Activated T-helper 2 cell treated with anti-CD3 and anti-CD28 coated beads, Interferon-gamma antibody, Interleukin-2, Interleukin-4, amounts not matched to agents 10 μg/mL and 5 μg/mL and 100 μg/mL, durations not matched to agents 14 hours and 24 hours and 36 hours (primary cell): Measurements from ENCODE around the gene GRAMD1A. TPM values are rescaled to one million over a fixed set of nuclear protein-coding genes. Genes with fewer than 3 reads are reported as not detected.
"Not testable (repeated sequence)": the region's sequence is repeated elsewhere in the genome, so short reads cannot be mapped to it uniquely, and the experiment has no call there.

Source experiments
- DNase-seq: peaks from one replicate; pipeline ENCODE4 v3.0.0; 2021; ENCODE audit warnings: low spot score
- H3K27ac Mint-ChIP-seq: one replicate; pipeline ENCODE4 v1.8.0; 2021; ENCODE audit warnings: mixed read lengths
- H3K27me3 Mint-ChIP-seq: one replicate; pipeline ENCODE4 v1.8.0; 2021; ENCODE audit warnings: low read depth, mixed read lengths
- H3K36me3 Mint-ChIP-seq: one replicate; pipeline ENCODE4 v1.8.0; 2021; ENCODE audit warnings: low read depth, mixed read lengths
- H3K4me1 Mint-ChIP-seq: one replicate; pipeline ENCODE4 v1.8.0; 2021; ENCODE audit warnings: low read depth, mixed read lengths
- H3K4me3 Mint-ChIP-seq: one replicate; pipeline ENCODE4 v1.8.0; 2021; ENCODE audit warnings: low read depth, mild to moderate bottlenecking, moderate library complexity, mixed read lengths
- H3K9me3 Mint-ChIP-seq: one replicate; pipeline ENCODE4 v1.8.0; 2021; ENCODE audit warnings: mixed read lengths
- intact Hi-C: fragments of 100-400 bp; cut with micrococcal nuclease; formaldehyde crosslinking; loops from one replicate; pipeline ENCODE4 v1.15.1; 2023
- total RNA-seq: library from RNA; stranded (reverse); gene quantifications from 2 replicates; pipeline ENCODE4 v1.2.3, GENCODE V29; 2022

Gene GRAMD1A
- total RNA-seq, 1 donor from 2014 or later, result 260 TPM

- no peaks in the 10 kb centered on the region for H3K9me3 Mint-ChIP-seq
- H3K27me3 Mint-ChIP-seq, result no peaks in the 10 kb centered on the region
- peaks cover 74% of the 10 kb centered on the region for H3K36me3 Mint-ChIP-seq
- no peak for DNase-seq
- no peak overlapping the region for H3K27ac Mint-ChIP-seq
- no peak overlapping the region for H3K4me3 Mint-ChIP-seq
- H3K4me1 Mint-ChIP-seq, result peaks cover 4% of the 10 kb centered on the region
- intact Hi-C loops, result no loop called here
These were observed 19.0 kb downstream of the GRAMD1A start for GRCh38 chr19:35019144-35019543.

- Mint-ChIP-seq H3K27ac (peak overlapping the region; percentile 3), H3K4me3 (no peak overlapping the region), H3K36me3 (peaks cover 74% of the 10 kb centered on the region), H3K27me3 (no peaks in the 10 kb centered on the region), H3K9me3 (no peaks in the 10 kb centered on the region), H3K4me1 (no peaks in the 10 kb centered on the region)
- no peak for DNase-seq
- intact Hi-C loops, result no loop called here
These were observed 20.9 kb downstream of the GRAMD1A start for GRCh38 chr19:35021016-35021415.

- Mint-ChIP-seq H3K4me1 (no peaks in the 10 kb centered on the region), H3K27me3 (no peaks in the 10 kb centered on the region), H3K27ac (no peak overlapping the region), H3K9me3 (no peaks in the 10 kb centered on the region), H3K4me3 (no peak overlapping the region), H3K36me3 (peaks cover 77% of the 10 kb centered on the region)
- no peak for DNase-seq
- intact Hi-C loops, result no loop called here
These were observed 21.5 kb downstream of the GRAMD1A start for GRCh38 chr19:35021596-35021995.

- Mint-ChIP-seq H3K36me3 (peaks cover 79% of the 10 kb centered on the region), H3K9me3 (no peaks in the 10 kb centered on the region), H3K27me3 (no peaks in the 10 kb centered on the region), H3K27ac (no peak overlapping the region), H3K4me1 (no peaks in the 10 kb centered on the region), H3K4me3 (no peak overlapping the region)
- intact Hi-C loops, result no loop called here
- DNase-seq, result no peak
These were observed 22.3 kb downstream of the GRAMD1A start for GRCh38 chr19:35022460-35022859.

- Mint-ChIP-seq H3K27me3 (no peaks in the 10 kb centered on the region), H3K9me3 (no peaks in the 10 kb centered on the region), H3K4me1 (no peaks in the 10 kb centered on the region), H3K36me3 (peaks cover 81% of the 10 kb centered on the region), H3K27ac (no peak overlapping the region), H3K4me3 (no peak overlapping the region)
- DNase-seq, result no peak
- intact Hi-C loops, result no loop called here
These were observed 23.3 kb downstream of the GRAMD1A start for GRCh38 chr19:35023428-35023827.

- H3K9me3 Mint-ChIP-seq, result no peaks in the 10 kb centered on the region
- H3K4me1 Mint-ChIP-seq, result no peaks in the 10 kb centered on the region
- DNase-seq, result no peak
- no peak overlapping the region for H3K4me3 Mint-ChIP-seq
- H3K27ac Mint-ChIP-seq, result no peak overlapping the region
- H3K27me3 Mint-ChIP-seq, result no peaks in the 10 kb centered on the region
- intact Hi-C loops, result no loop called here
- peaks cover 77% of the 10 kb centered on the region for H3K36me3 Mint-ChIP-seq
These were observed 24.0 kb downstream of the GRAMD1A start for GRCh38 chr19:35024095-35024494.

GRCh38 chr19:35025969-35026368 lies 25.8 kb downstream of the GRAMD1A start:
- intact Hi-C loops, result no loop called here
- Mint-ChIP-seq H3K36me3 (peaks cover 61% of the 10 kb centered on the region), H3K27ac (no peak overlapping the region), H3K27me3 (no peaks in the 10 kb centered on the region), H3K4me3 (no peak overlapping the region), H3K4me1 (no peaks in the 10 kb centered on the region), H3K9me3 (no peaks in the 10 kb centered on the region)
- DNase-seq, result no peak

- peaks cover 57% of the 10 kb centered on the region for H3K36me3 Mint-ChIP-seq
These were observed 26.3 kb downstream of the GRAMD1A start for GRCh38 chr19:35026418-35026817.

GRCh38 chr19:35027009-35027408 lies 26.9 kb downstream of the GRAMD1A start:
- Mint-ChIP-seq H3K4me1 (peaks cover 5% of the 10 kb centered on the region), H3K9me3 (no peaks in the 10 kb centered on the region), H3K4me3 (no peak overlapping the region), H3K36me3 (peaks cover 54% of the 10 kb centered on the region), H3K27ac (no peak overlapping the region), H3K27me3 (peaks cover 9% of the 10 kb centered on the region)
- DNase-seq, result no peak
- intact Hi-C loops, result no loop called here

More at GRCh38 chr19:35026418-35026817, 26.3 kb downstream of the GRAMD1A start:
- H3K4me1 Mint-ChIP-seq, result peaks cover 4% of the 10 kb centered on the region
- no peaks in the 10 kb centered on the region for H3K9me3 Mint-ChIP-seq
- no peak overlapping the region for H3K4me3 Mint-ChIP-seq
- H3K27ac Mint-ChIP-seq, result no peak overlapping the region
- H3K27me3 Mint-ChIP-seq, result peaks cover 4% of the 10 kb centered on the region
- DNase-seq, result no peak
- intact Hi-C loops, result no loop called here

GRCh38 chr19:35027851-35028599 lies 27.9 kb downstream of the GRAMD1A start:
- Mint-ChIP-seq H3K4me3 (no peak overlapping the region), H3K4me1 (peaks cover 5% of the 10 kb centered on the region), H3K27ac (no peak overlapping the region), H3K36me3 (peaks cover 47% of the 10 kb centered on the region), H3K27me3 (peaks cover 18% of the 10 kb centered on the region), H3K9me3 (no peaks in the 10 kb centered on the region)
- intact Hi-C loops, result no loop called here
- DNase-seq, result no peak

- H3K4me3 Mint-ChIP-seq, H3K4me1 Mint-ChIP-seq, intact Hi-C loops, H3K9me3 Mint-ChIP-seq, H3K27ac Mint-ChIP-seq, DNase-seq: not testable (repeated sequence)
- peaks cover 42% of the 10 kb centered on the region for H3K36me3 Mint-ChIP-seq
- peaks cover 18% of the 10 kb centered on the region for H3K27me3 Mint-ChIP-seq
These were observed 28.4 kb downstream of the GRAMD1A start for GRCh38 chr19:35028600-35028885.

GRCh38 chr19:35029275-35029736 lies 29.2 kb downstream of the GRAMD1A start:
- intact Hi-C loops, result not testable (repeated sequence)

GRCh38 chr19:35029737-35030256 lies 29.7 kb downstream of the GRAMD1A start:
- peaks cover 18% of the 10 kb centered on the region for H3K27me3 Mint-ChIP-seq
- intact Hi-C loops, result no loop called here
- no peaks in the 10 kb centered on the region for H3K9me3 Mint-ChIP-seq
- peaks cover 5% of the 10 kb centered on the region for H3K4me1 Mint-ChIP-seq
- H3K36me3 Mint-ChIP-seq, result peaks cover 33% of the 10 kb centered on the region
- H3K4me3 Mint-ChIP-seq, result no peak overlapping the region
- no peak for DNase-seq
- no peak overlapping the region for H3K27ac Mint-ChIP-seq

More at GRCh38 chr19:35029275-35029736, 29.2 kb downstream of the GRAMD1A start:
- H3K9me3 Mint-ChIP-seq, H3K27ac Mint-ChIP-seq, DNase-seq, H3K4me1 Mint-ChIP-seq: not testable (repeated sequence)
- Mint-ChIP-seq H3K4me3 (peak overlapping the region; percentile 54), H3K27me3 (peaks cover 18% of the 10 kb centered on the region), H3K36me3 (peaks cover 38% of the 10 kb centered on the region)
